Suprapubic skin (tissue), 4 donors: Measurements from ENCODE around the gene TTLL7. TPM values are rescaled to one million over a fixed set of nuclear protein-coding genes. Genes with fewer than 3 reads are reported as not detected.

Experiments
- DNase-seq, 2 donors: peaks; one replicate each; pipeline ENCODE4 v3.0.0-alpha.2; 2019; ENCODE audit warnings: low spot score in 2 of 2
- H3K27ac ChIP-seq: fragments of 200-600 bp; sonication (generic); one replicate; pipeline ENCODE4 v1.5.1; 2019
- H3K27me3 ChIP-seq: fragments of 200-600 bp; sonication (generic); one replicate; pipeline ENCODE4 v1.5.1; 2019
- H3K36me3 ChIP-seq: fragments of 200-600 bp; sonication (generic); one replicate; pipeline ENCODE4 v1.5.1; 2019
- H3K4me1 ChIP-seq: fragments of 200-600 bp; sonication (generic); one replicate; pipeline ENCODE4 v1.5.1; 2019
- H3K4me3 ChIP-seq: fragments of 200-600 bp; sonication (generic); one replicate; pipeline ENCODE4 v1.5.1; 2019; ENCODE audit warnings: mild to moderate bottlenecking
- H3K9me3 ChIP-seq: fragments of 200-600 bp; sonication (generic); one replicate; pipeline ENCODE4 v1.5.1; 2019
- EP300 ChIP-seq: sonication (generic); formaldehyde crosslinking; IDR thresholded peaks from one replicate; pipeline ENCODE4 v1.6.1; 2017; ENCODE audit warnings: antibody characterized with exemption
- POLR2A ChIP-seq, 2 donors: fragments of 450-650 bp; IDR thresholded peaks; one replicate each; pipeline ENCODE4 v1.6.1; 2017; ENCODE audit warnings: antibody characterized with exemption in 2 of 2, mild to moderate bottlenecking in 2 of 2, moderate library complexity in 2 of 2
- POLR2AphosphoS5 ChIP-seq, 3 donors: sonication (generic); formaldehyde crosslinking; IDR thresholded peaks; one replicate each; pipeline ENCODE4 v1.6.1; 2017; ENCODE audit warnings: antibody characterized with exemption in 3 of 3
- WGBS: methylation state at CpG from one replicate; pipeline ENCODE4 v1.1.5; 2018; 5-methylcytosine and 5-hydroxymethylcytosine counted together
- total RNA-seq, 4 donors: library from RNA; depleted of rRNA; stranded (reverse); fragments of >200 nt; gene quantifications; one replicate each; pipeline ENCODE4 v1.1.0, GENCODE V29; 2016
- TF ChIP-seq, protein P1 (sequence below), 2 donors: fragments of 200-600 bp in 1 of 2; fragments of 450-650 bp in 1 of 2; sonication (generic) in 1 of 2; IDR thresholded peaks; one replicate each; pipeline ENCODE4 v1.5.1; 2016 to 2019; ENCODE audit warnings: antibody characterized with exemption in 2 of 2, mild to moderate bottlenecking in 1 of 2, moderate library complexity in 1 of 2

Gene TTLL7
- total RNA-seq, 4 donors from 2014 or later, result 1.5 to 3.1 (median 2.3) TPM

DNA sequence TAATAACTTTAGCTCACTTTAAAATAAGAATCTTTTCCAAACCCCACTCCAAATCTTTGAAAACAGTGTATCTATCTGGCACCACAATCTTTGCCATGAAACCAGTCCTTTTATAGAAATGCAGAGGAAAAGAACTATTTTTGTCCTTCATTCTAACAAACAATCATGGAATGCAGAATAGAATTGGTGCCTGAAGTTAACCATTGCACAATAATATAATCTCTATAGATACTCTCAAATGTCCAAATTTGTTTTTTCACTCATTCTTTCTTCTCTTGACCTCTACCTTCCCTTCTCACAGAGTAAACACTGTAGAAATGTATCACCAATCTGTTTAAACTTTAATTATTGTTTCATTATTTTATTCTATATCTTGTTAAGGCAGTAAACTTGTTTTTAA is 34.8 kb downstream of the TTLL7 start:
- TF ChIP-seq POLR2AphosphoS5 (IDR thresholded peaks at IDR 0.05) (no peak), EP300 (no peak), POLR2A (IDR thresholded peaks at IDR 0.05) (no peak)
- TF ChIP-seq, protein P1, sequence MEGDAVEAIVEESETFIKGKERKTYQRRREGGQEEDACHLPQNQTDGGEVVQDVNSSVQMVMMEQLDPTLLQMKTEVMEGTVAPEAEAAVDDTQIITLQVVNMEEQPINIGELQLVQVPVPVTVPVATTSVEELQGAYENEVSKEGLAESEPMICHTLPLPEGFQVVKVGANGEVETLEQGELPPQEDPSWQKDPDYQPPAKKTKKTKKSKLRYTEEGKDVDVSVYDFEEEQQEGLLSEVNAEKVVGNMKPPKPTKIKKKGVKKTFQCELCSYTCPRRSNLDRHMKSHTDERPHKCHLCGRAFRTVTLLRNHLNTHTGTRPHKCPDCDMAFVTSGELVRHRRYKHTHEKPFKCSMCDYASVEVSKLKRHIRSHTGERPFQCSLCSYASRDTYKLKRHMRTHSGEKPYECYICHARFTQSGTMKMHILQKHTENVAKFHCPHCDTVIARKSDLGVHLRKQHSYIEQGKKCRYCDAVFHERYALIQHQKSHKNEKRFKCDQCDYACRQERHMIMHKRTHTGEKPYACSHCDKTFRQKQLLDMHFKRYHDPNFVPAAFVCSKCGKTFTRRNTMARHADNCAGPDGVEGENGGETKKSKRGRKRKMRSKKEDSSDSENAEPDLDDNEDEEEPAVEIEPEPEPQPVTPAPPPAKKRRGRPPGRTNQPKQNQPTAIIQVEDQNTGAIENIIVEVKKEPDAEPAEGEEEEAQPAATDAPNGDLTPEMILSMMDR (IDR thresholded peaks at IDR 0.05), result no peak
- H3K36me3 ChIP-seq, result no peaks in the 10 kb centered on the region
- H3K27ac ChIP-seq, result no peak overlapping the region
- H3K4me1 ChIP-seq, result no peaks in the 10 kb centered on the region
- no peak for DNase-seq
- H3K9me3 ChIP-seq, result no peaks in the 10 kb centered on the region
- H3K4me3 ChIP-seq, result no peak overlapping the region
- no peaks in the 10 kb centered on the region for H3K27me3 ChIP-seq

DNA sequence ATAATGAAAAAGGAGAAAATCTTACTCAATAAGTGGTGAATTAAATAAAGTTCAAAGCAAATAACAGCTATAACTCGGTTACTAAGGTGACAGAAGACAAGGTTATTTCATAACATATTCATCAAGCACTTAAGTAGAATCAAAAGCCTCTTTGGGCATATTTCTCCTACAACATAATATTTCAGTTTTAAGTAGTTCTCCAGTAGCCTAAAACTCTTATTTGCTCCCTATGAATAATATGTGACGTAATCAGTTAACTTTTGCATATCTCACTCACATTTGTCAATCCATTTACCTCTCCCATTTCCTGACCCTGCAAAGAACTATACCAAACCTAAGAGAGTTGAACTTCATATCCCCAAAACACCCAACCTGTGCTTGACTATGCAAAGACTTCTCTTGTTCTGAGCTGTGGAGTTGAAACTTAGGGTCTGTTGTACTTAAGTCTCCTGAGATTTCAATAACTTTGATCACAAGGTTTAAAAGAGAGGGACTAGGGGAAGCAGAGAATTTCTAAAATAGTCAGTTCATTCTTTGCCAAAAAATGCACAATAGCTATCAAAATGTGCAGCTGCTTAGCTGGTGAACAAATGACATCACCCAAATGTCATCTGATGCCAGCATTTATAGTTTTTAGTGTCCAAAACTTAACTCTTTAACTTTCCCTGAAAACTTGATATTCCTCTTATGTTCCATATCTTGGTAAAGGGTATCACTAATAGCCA is 37.2 kb downstream of the TTLL7 start:
- no peak for DNase-seq
- no peaks in the 10 kb centered on the region for H3K36me3 ChIP-seq
- 73% methylated on average over 2 of the region's 2 CpGs for WGBS
- H3K9me3 ChIP-seq, result no peaks in the 10 kb centered on the region
- H3K4me3 ChIP-seq, result no peak overlapping the region
- no peaks in the 10 kb centered on the region for H3K4me1 ChIP-seq
- no peak overlapping the region for H3K27ac ChIP-seq
- no peak for TF ChIP-seq EP300
- TF ChIP-seq, protein P1 (IDR thresholded peaks at IDR 0.05), result no peak
- TF ChIP-seq POLR2AphosphoS5 (IDR thresholded peaks at IDR 0.05), result no peak
- no peak for TF ChIP-seq POLR2A (IDR thresholded peaks at IDR 0.05)
- H3K27me3 ChIP-seq, result no peaks in the 10 kb centered on the region

DNA sequence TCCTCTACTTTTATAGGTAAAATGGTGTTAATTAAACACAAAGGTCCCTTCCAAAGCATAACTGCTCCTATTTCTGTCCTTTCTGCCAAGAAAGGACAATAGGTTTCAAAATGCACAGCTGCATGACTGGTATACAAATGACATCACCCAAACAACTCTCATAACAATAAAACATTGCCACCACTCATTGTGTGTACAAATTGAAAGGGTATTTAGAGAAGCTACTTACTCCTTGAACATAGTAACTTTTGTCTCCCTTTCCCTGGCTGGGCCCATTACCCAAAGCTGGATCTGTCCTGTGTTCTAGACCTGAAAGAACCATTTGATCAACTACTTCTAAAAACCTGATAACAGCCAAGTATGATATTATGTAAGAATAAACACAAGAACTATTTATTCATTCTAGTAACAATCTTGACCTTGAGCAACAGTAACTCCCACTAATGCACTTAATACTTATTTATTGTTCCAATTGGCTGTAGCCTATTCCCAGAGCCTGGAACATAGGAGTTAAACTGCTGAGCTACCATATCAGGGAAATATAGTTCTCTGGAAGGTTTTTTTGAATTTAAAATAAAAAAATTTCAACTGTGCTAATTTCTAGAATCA is 38.2 kb downstream of the TTLL7 start:
- Histone ChIP-seq H3K27me3 (no peaks in the 10 kb centered on the region), H3K4me1 (no peaks in the 10 kb centered on the region), H3K9me3 (no peaks in the 10 kb centered on the region), H3K36me3 (no peaks in the 10 kb centered on the region), H3K27ac (no peak overlapping the region), H3K4me3 (no peak overlapping the region)
- TF ChIP-seq POLR2A (IDR thresholded peaks at IDR 0.05) (no peak), EP300 (no peak), POLR2AphosphoS5 (IDR thresholded peaks at IDR 0.05) (no peak)
- TF ChIP-seq, protein P1 (IDR thresholded peaks at IDR 0.05), result no peak
- no peak for DNase-seq

DNA sequence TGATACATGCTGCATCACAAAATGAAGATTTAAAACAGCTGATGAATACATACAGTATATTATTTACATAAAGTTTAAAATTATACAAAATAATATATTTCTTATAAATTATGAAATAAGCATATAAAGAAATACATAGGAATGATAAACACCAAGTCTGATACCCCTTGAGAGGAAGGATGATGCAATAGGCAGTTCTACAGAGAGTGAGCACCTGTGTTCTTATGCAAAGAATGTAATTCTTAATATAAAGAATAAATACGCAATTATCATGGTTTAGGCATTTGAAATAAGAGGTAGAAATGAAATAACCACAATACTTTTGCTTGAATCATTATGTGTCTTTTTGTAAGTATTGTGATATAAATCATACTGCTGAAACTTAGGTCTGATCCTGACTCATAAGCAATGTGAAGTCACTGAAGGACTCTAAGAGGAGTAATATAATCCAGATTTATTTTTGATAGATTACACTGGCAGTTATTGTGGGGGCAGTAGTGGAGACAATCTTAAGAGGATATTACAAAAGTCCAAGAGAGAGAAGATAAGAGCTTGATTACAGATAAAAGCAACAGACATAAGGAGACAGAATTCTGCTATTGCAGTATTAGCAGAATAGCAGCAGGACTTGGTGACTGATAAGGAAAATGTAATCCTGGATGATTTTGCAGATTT is 39.0 kb downstream of the TTLL7 start:
- Histone ChIP-seq H3K27ac (no peak overlapping the region), H3K9me3 (no peaks in the 10 kb centered on the region), H3K4me3 (no peak overlapping the region), H3K27me3 (no peaks in the 10 kb centered on the region), H3K4me1 (no peaks in the 10 kb centered on the region), H3K36me3 (no peaks in the 10 kb centered on the region)
- TF ChIP-seq, protein P1 (IDR thresholded peaks at IDR 0.05), result no peak
- DNase-seq, result no peak
- 77% methylated on average over 1 of the region's 1 CpG for WGBS

DNA sequence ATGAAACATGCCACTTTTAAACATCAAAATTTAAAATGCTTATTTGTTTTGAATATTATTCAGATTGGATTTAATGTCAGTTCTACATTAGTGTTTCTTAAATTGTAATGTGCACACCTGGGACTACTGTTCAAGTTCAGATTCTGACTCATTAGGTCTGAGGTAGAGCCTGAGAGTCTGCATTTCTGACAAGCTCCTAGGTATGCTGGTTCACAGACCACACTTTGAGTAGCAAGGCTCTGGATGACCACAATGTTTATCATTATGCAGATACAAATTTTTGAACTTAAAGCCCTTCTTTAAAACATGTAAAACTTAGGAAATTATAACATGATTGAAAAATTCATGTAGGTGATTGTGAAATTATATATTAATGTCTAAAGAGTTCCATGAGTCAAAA is 40.2 kb downstream of the TTLL7 start:
- H3K4me1 ChIP-seq, result no peaks in the 10 kb centered on the region
- H3K27me3 ChIP-seq, result no peaks in the 10 kb centered on the region
- H3K36me3 ChIP-seq, result no peaks in the 10 kb centered on the region
- no peak for DNase-seq
- H3K27ac ChIP-seq, result no peak overlapping the region
- TF ChIP-seq POLR2A (IDR thresholded peaks at IDR 0.05) (no peak), POLR2AphosphoS5 (IDR thresholded peaks at IDR 0.05) (no peak), EP300 (no peak)
- TF ChIP-seq, protein P1 (IDR thresholded peaks at IDR 0.05), result no peak
- no peaks in the 10 kb centered on the region for H3K9me3 ChIP-seq
- H3K4me3 ChIP-seq, result no peak overlapping the region
